GM19351 (cell line): Measurements from ENCODE around the gene ENAH.
"Not testable (repeated sequence)": the region's sequence is repeated elsewhere in the genome, so short reads cannot be mapped to it uniquely, and the experiment has no call there.

Experiments
- ATAC-seq: cut with Tn5 transposase; IDR thresholded peaks from one replicate; pipeline ENCODE4 v1.9.1; 2021; ENCODE audit warnings: mild to moderate bottlenecking, moderate library complexity; ENCODE audit not compliant: unreplicated experiment

ENAH gene

DNA sequence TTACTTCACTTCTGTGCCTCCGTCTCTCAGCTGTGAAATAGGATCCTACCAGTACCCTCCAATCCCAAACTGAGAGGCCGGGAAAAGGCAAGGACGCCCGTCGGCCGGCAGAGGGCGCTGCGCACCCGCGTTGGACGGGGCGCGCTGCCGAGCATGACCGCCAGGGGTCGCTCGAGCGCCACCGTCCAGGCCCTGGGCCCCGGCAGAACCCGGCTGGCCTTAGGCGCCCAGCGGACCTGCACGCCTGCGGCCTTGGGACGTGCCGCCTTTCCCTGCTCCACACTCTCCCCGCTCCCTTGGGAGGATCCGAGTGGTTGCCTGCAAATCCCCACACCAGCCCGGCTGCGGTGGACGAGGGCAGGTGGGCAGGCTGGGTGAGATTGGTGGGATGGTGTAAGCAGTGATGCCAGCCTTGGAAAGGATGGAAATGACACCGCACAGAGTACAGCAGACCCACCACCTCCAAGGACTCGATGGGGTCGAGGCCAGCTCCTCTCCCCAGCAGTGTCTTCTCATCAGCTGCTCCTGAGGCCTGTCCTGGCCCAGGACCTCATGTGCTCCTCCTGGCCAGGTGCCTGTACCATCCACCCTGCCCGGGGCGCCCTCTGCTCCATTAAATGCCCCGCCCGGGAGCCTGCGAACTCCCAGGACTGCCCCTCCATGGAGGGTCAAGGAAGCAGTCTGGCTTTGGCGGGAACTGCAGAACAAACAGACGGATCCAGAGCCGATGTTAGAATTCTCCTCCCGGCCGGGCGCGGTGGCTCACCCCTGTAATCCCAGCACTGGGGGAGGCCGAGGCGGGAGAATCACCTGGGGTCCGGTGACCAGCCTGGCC lies 177.7 kb downstream of the ENAH start:
- peak; percentile 71 for ATAC-seq

DNA sequence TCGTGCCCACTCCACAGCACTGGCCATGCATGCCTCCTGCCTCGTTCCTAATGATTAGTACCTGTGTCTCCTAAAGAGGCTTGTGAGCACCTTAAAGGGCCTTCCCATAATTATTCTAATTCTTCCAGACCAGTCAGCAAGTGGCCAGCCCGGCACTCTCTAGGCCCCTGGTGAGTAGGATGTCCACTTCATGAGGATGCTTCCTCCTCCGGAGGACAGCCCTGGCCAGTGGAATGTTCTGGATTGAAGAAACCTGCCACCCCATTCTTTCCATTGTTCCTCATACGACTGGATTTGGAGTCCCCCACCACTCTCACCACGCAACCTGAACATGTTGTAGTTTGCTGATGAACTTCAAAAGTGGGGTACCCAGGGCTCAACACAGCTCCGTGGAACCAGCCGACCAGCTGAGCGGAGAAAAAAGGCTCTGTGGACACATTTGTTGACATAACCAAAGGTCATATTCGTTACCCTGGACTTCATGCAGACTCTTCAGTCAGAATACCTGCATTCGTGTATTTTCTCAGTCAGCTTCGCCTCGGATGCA lies 178.4 kb downstream of the ENAH start:
- ATAC-seq = no peak

DNA sequence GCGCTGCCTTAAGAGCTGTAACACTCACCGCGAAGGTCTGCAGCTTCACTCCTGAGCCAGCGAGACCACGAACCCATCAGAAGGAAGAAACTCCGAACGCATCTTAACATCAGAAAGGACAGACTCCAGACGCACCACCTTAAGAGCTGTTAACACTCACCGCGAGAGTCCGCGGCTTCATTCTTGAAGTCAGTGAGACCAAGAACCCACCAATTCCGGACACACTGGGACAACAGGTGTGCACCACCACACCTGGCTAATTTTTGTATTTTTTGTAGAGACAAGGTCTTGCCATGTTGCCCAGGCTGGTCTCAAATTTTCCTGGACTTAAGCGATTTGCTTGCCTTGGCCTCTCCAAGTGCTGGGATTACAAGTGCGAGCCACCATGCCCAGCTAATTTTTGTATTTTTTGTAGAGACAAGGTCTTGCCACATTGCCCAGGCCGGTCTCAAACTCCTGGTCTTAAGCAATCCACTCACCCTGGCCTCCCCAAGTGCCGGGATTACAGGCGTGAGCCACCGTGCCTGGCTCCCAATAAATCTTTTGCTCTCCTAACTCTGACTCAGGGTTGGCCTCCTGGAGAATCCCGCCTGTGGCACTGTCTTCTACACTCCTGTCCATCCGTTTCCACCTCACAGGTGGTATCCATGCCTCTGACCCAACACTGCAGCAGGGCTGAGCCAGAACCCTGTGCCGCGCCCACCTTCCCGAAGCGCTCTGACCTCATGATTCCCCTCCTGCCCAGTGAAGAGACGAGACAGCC lies 179.1 kb downstream of the ENAH start:
- not testable (repeated sequence) for ATAC-seq

- ATAC-seq = not testable (repeated sequence)
Measured at GRCh38 chr1:225473266-225473665, 179.7 kb downstream of the ENAH start.

DNA sequence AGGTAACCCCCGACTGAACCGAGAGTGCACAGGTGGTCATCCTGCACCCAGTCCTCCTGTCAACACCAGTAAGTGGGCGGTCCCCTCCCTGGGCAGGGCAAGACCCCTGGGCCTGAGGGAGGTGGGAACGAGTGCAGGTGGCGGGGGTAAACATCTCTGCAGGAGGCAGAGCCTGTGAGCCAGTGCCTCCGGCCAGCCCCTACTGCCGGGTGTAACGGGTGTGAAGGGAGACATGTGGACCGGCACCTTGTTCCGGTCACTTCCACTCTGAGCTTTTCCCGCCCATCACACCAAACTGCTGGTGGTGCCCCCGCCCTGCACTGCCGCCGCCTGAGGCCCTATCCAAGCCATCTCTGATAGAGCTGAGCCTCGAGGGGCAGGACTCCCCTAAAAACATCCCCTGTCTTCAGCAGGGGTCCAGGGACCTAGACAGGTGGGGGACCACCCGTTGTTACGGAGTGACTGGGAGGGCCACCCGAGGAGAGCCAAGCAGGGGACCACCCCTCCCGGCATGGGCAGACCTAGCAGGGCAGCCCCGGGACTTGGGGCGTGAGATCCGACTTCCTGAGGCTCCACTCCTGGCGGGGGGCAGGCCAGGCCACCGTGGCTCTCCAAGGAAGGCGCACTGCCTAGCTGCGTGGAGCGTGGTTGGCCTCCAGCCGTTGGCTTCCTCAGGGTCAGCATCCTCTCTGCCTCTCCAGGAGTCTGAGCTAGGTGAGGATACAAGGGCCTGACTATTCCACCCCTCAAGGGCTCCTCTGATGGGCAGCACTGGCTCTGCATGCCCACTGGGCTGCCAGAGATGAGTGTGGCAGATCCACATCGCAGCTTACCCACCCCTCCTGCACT lies 181.2 kb downstream of the ENAH start:
- ATAC-seq = no peak

- ATAC-seq = no peak
Measured at GRCh38 chr1:225471109-225471452, 181.8 kb downstream of the ENAH start.

GRCh38 chr1:225470211-225471108 lies 182.5 kb downstream of the ENAH start:
- ATAC-seq = no peak

GRCh38 chr1:225469051-225469450 lies 183.9 kb downstream of the ENAH start:
- ATAC-seq = no peak

DNA sequence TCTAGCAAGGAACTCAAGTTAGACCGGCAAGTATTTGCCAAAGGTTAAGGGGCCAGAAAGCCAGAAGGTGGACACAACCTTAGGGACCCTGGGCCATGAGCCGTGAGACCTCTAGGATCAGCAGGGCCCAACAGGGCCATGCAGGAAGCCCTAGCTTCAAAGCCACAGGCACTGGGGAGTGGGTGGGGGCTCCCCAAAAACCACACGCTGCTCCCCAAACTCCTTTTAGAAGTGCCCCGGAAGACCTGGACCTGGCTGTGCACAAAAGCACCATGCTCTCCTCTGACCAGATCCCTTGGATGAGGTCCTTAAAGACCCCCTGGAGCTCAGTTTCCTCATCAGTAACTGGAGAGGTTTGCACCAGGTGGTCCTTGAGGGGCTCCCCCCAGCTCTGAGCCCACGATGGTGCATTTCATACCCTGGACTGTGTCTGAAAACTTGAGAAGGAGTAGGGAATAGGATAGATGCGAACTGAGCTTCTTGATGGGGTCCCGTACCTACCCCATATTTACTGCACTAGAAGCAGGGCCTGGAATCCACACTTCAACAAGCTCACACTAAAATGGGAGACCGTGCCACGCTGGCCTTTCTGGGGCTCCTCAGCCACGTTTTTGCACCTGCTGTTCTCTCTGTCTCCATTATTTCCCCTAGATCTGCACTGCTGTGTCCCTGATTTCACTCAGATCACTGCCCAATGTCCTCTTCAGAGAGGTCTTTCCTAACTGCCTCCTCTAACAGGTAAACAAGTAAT lies 184.5 kb downstream of the ENAH start:
- no peak for ATAC-seq

GRCh38 chr1:225467193-225468020 lies 185.5 kb downstream of the ENAH start:
- peak; percentile 95 for ATAC-seq

DNA sequence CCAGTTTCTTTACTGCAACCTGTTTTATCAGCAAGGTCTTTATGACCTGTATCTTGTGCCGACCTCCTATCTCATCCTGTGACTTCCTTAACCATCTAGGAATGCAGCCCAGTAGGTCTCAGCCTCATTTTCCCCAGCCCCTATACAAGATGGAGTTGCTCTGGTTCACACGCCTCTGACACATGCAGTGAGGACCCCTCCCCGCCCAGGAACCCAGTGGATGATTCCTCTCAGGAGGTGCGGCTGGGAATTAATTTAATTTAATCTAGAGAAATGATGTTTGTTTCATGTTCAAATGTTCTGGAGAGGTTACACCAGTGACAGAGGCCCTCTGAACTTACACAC lies 186.1 kb downstream of the ENAH start:
- no peak for ATAC-seq

DNA sequence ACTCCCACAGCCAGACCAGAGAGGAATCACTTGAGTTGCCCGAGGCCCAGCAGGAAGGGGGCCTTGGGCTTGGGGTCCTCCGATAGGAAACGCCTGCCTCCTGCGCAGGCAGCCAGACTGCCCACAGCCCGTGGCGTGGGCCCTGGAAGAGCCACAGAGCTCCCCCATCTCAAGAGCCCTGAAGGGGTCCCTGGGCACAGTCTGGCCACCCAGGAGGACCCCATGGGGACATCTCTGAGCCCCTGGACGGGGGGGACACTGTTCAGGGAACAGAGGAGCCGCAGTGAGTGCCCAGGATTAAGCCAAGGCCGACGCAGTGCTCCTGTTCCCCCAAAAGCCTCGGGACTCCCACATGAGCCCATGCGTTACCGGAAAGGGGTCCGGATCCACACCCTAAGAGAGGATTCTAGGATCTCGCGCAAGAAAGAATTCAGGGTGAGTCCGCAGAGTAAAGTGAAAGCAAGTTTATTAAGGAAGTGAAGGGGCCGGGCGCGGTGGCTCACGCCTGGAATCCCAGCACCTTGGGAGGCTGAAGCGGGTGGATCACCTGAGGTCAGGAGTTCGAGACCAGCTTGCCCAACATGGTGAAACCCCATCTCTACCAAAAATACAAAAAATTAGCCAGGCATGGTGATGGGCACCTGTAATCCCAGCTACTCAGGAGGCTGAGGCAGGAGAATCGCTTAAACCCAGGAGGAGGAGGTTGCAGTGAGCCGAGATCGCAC lies 187.0 kb downstream of the ENAH start:
- ATAC-seq = no peak

DNA sequence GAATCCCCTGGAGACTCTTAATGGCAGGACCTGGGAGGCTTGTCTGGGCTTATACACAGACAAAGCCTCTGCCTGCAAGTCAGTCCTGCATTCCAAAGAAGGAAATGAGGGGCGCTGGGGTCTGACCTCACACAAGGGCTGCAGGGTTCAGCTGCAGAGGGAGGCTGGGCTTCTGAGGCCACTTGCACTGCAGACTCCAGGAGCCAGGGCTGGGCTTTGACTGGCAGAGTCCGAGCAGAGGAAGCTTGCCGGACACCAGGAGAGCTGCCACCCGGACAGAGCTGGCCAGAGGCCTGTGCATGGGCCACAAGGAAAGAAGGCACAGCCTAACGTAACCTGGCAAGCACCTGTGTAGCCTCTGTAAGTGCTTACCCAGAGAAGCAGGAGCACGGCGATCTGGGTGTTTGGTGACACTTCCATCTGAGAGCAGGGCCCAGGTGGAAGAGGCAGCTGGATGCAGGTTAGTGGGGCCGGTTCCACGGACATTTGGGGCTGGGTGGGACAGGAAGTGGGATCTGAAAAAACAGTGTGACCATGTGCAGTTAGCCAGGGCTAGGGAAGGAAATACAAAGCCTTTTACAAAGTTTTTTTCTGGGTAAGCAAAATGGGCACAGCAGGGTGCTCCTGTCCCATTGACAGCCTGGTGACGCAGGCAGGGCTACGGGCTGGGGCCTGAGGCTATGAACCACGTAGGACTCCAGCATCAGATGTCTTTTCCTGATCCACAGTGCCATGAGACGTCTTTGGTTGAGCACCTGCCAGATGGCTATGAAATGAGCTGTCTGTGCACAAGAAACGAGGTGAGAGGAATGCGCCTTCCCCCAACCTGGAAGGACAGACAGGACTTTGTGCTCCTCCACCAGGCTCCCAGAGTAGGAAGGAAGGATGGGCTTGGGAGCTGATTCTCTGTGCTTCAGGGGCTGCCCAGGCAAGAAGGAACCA lies 187.8 kb downstream of the ENAH start:
- ATAC-seq = no peak

GRCh38 chr1:225462714-225463574 lies 190.0 kb downstream of the ENAH start:
- no peak for ATAC-seq

DNA sequence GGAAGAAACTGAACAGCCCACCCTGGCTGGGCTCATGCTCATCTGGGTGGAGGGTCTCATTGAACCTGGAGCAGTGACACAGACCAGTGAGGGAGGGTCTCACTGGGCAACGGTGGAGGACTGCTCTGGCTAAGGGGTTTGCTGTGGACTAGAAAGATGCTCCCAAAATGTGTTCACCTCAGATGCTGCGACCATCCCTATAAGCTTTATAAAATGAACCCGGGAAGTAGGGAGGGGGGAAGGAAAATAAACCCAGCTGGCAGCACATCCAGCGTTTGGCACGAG lies 190.6 kb downstream of the ENAH start:
- ATAC-seq = no peak
